HK-2 (cell line): Measurements from ENCODE around the gene SDF4.
A peak's percentile ranks its signal among the peaks of the same experiment; 100 is the strongest.
"Not testable (repeated sequence)": the region's sequence is repeated elsewhere in the genome, so short reads cannot be mapped to it uniquely, and the experiment has no call there.

ENCODE experiments used
- DNase-seq: peaks from one replicate; pipeline ENCODE4 v3.0.0-alpha.2; 2018; ENCODE audit not compliant: unreplicated experiment

The SDF4 gene

DNA sequence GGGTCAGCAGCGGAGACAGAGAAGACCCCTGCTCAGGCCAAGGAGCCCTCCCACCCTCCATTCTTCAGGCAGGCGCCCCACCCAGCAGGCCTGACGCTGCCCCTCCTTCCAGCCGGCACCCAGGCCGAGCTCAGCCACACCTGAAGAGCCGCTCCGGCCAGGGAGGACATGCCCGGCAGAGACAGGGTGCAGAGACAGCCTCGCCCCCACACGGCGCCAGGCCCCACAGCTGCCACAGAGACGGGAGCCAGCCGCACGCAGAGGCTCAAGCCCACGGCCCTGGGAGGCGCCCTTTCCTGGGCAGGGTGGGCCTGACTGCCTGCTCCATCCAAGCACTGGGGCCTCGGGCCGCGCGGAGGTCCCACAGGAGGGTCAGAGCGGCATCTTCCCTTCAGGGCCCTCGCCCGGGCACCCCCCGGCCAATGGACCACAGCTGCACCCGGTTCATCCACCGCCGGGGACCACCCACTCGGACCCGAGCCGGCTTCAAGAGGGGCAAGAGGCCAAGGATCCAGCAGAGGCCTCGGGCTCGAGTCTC is 52.9 kb downstream of the SDF4 start:
- DNase-seq, result no peak

DNA sequence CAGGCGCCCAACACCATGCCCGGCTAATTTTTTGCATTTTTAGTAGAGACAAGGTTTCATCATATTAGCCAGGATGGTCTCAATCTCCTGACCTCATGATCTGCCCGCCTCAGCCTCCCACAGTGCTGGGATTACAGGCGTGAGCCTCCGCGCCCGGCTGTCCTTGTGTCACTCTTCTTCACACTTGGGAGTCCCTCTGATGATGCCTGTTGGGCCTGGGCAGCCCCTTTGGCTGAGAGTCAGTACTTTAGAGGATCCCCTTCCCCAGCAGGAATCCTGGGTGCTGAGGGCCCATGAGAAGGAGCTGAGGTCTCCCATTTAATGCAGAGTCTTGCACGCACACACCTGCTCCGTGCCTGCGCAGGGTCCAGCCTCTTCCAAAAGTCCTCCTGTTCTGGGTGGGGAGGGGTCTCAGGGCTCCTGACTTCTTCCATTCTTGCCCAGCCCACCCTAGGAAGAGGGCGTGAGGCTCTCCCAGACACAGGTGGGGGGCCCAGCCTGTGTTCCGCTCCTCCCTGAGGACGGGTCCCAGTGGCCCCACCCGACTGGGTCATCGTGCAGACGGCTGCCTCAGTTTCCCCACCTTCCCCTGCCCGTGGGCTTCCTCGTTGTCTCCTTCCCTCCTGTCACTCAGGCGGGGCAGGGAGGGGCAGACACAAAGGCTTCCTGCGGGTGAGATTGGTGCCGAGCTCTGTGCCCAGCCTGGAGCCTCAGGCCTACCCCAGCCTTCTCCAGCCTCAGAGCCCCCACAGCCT is 54.2 kb downstream of the SDF4 start:
- no peak for DNase-seq

DNA sequence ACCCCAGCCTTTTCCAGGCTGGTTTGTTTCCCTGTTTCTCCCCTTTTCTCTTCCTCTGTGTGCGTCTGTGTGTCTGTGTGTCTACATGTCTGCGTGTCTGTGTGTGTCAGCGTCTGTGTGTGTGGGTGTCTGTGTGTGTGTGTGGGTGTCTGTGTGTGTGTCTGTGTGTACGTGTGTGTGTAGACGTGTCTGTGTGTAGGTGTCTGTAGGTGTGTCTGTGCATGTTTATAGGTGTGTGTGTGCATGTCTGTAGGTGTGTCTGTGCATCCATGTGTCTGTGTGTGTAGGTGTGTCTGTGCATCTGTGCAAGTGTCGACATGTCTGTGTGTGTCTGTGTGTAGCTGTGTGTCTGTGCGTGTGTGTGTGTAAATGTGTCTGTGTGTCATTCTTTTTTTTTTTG is 54.9 kb downstream of the SDF4 start:
- no peak for DNase-seq

DNA sequence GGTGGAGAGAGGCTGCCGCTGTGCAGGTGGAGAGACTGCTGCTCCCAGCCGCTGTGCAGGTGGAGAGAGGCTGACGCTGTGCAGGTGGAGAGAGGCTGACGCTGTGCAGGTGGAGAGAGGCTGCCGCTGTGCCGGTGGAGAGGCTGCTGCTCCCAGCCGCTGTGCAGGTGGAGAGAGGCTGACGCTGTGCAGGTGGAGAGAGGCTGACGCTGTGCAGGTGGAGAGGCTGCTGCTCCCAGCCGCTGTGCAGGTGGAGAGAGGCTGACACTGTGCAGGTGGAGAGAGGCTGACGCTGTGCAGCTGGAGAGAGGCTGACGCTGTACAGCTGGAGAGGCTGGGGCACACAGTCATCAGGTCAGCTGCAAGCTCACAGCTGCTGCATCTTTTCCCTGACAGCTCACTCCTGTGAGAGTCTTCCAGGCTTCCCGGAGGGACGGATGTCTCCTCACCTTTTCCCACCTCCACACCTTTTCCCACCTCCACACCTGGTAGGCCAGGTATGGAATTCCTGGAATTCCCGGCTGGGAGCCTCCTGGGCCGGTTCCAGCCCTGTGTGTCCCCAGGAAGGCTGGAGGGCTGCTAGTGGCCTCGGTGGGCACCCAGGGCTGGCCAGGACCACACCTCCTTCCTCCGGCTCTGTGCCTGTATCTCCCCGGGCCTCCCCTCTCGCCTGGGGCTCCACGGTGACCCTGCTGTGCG is 55.6 kb downstream of the SDF4 start:
- not testable (repeated sequence) for DNase-seq

DNA sequence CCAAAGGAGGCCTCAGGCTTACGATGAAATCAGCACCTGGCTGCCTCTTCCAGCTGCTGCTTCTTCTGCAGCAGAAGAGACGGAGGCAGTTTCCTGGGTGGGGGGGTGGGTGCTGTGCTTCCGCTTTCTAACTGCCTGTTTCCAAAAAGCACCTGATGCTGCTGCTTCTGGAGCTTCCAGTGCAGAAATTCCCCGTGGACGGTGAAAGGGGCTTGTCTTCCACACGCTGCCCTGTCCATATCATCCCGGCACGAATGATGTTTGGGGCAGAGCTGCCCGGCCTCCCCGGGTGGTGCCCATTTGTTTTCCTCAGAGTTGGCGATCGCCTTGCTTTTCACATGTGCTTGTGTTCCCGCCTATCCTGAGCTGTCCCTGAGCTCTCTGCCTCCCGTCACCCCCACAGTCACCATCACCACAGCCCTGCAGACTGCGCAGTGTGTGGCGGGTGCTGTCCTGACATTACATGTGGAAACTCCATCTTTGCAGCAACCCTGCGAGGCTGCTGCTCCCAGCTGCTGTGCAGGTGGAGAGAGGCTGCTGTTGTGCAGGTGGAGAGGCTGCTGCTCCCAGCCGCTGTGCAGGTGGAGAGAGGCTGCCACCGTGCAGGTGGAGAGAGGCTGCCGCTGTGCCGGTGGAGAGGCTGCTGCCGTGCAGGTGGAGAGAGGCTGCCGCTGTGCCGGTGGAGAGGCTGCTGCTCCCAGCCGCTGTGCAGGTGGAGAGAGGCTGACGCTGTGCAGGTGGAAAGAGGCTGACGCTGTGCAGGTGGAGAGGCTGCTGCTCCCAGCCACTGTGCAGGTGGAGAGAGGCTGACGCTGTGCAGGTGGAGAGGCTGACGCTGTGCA is 56.4 kb downstream of the SDF4 start:
- no peak for DNase-seq

DNA sequence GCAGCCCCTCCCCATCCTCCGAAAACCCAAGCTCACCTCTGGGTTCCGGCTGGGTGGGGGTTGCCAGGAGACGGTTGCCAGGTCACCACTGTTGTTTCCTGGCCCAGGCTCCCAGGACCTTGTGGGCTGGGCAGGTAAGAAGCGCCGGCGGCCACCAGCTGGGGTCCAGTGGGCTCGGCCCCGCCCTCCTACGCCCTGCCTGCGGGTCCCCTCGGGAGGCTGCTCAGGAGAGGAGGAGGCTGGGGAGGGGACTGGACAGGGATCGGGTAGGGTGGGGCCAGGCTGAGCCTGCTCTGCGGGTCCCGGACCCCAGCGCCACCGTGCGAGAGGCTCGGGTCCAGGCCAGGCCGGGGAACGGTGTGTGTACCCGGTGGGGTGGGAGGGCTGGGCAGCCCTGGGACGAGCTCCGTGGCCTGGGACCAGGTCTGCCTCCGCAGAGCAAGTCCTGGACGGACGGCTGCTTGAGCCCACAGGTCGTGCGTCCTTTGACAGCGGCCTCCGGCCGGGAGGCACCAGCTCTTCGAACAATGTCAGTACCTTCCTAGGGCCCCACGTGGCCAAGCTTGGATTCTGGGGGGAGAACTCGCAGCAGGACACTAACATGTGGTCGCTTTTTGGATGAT is 57.9 kb downstream of the SDF4 start, which contains the start of gene TTLL10:
Gene TTLL10, plus strand, starts transcription at position 88 of the 623 bp plus-strand sequence. CDS start 5,336 bp downstream, outside the sequence.
- no peak for DNase-seq

DNA sequence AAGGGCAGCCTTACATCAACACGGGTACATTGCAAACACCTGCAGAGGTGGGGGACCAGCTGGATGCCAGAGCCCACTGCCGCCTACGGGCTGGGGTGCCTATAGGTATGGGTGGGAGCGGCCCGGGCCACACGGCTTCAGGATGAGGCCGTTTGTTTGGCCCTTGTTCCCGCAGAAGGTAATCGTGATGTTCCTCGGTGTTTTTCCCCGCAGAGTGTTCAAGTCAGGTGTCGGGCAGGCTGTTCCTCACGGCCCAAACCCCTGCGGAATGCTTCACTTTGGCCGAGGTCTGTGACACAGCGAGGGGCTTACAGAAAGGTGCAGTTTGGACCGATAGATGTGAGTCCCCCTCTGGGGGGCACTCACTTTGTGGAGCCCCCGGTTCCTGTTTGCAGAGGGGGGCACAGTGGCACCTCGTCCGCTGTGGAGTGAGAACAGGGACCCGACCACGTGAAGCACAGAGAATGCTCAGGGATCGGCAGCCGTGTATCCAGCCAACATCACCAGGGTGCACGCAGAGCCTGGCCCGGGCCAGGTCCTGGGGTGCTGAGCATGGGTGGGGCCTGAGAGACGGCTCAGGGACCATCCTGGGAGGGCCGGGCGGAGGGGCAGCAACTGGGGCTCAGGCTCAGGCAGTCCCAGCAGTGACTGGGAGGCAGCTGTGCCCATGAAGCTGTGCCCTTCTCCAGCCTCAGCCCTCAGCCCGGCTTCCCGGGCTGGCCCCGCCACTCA is 58.6 kb downstream of the SDF4 start:
- no peak for DNase-seq

DNA sequence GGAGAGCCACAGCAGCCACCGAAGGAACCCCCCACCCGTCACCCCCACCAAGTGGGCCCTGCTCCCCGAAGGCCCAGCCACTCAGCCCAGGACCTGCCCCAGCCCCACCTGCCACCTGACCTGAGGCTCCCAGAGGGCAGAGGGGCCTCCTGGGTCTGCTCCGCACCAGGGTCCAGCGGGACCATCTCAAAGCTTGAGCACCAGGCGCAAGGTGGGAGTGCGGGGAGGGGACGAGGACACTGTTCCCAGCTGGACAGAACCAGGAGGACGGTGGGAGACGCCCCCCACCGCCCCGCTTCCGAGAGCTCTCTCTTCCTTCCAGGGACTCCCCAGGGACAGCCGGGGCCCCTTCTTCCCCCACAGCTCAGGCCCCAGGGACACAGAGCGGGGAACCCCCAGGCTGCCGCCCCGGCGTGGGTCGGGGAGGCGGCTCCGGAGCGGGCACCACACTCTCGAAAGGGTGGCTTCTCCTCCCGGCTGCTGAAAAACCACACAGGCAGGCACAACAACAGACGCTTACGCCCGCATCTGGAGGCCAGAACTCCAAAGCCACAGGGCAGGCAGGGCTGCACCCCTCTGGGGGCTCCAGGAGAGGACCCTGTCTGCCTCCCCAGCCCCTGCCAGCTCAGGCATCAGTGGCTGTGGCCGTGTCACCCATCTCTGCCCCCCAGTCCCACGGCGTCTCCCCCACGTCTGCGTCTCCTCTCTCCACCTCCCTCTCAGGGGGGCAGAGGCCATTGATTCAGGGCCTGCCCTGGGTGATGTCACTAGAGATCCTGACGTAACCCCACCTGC is 60.1 kb downstream of the SDF4 start:
- no peak for DNase-seq

DNA sequence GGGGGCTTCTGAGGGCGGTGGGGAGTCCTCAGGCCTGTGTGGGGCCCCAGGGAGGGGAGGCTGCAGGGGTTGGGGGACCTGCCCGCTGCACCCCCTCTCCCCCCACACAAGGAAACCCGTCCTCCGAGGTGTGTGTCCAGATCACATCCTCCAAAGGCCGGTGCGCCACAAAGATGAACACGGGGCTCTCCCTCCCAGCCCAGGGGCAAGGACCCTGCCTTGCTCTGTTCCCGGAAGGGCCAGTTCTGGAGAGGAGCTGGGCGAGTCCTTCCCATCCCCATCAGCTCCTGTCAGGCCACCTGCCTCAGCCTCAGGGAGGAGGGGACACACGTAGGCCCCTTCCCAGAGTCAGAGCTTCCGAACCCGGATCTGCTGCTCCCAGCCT is 60.6 kb downstream of the SDF4 start:
- DNase-seq, result no peak

DNA sequence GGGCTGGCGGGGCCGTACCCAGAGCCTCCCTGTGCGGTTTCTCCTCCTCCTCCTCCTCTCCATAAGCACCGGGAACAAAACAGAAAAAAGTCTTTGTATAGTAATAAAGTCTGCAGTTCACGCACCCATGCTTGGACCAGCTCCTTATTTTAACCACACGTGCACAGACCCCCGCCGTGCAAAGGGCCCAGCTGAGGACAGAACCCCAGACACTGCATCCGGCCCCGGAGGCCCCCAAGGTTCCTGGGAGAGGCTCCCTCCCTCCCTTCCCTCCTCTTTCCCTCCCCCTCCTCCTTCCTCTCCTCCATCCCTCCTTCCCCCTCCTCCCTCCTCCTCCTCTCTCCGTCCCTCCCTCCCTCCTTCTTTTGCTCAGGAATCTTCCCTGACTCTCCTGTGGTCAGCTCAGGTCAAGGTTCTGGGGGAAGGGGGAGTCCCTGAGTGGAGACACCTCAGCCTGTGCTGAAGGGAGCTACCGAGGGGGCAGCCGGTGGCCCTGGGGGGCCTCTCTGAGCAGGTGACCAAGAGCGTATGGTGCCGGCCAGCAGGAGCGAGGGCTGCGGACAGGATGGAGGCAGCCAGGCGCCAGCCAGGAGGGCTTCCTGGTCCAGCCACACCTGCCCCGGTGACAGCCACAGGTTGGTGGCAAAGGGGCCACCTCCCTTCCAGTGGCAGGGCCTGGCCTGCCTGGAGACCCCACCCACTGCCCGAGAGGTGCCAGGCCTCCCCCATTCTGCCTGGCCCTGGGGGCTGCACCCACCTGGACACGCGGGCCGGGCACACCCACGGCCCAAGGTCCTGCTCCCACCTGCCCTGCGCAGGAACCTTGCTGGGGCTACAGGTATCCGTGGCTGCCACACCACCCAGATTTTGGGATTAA is 61.3 kb downstream of the SDF4 start:
- DNase-seq, result peak; percentile 54

DNA sequence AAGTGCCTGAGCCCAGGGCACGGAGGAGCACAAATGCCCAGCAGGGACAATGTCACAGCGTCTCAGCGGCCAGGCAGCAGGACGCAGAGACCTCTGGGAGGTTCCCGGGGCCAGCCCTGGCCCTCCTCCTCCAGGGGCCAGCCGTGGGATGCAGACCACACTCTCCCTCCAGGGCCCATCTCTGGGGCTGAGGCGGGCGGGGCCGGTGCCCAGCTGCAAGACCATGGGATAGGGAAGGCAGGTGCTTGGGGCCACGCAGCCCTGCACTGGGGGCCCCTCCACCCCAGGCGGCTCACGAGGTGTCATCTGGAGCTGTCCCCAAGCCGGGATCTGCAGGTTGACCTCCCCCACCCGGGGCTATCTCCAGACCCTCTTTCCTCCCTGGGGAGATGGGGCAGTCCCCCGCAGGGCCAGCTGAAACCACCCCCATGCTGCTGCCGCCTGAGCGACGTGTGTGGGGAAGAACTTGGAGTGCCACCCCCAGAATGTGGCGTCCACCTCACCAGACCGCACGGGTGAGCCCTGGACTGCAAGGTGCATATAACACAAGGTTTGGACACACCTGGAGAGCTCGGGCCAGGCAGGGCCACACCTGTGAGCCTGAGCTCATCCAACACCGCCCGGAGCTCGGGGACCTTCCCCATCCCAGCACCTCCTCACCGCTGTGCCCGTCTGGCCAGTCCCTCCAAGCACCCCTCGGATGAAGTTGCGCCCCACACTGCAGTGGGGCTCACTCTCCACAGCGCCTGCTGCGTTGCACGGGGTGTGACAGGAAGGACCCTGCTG is 62.2 kb downstream of the SDF4 start:
- DNase-seq, result no peak

DNA sequence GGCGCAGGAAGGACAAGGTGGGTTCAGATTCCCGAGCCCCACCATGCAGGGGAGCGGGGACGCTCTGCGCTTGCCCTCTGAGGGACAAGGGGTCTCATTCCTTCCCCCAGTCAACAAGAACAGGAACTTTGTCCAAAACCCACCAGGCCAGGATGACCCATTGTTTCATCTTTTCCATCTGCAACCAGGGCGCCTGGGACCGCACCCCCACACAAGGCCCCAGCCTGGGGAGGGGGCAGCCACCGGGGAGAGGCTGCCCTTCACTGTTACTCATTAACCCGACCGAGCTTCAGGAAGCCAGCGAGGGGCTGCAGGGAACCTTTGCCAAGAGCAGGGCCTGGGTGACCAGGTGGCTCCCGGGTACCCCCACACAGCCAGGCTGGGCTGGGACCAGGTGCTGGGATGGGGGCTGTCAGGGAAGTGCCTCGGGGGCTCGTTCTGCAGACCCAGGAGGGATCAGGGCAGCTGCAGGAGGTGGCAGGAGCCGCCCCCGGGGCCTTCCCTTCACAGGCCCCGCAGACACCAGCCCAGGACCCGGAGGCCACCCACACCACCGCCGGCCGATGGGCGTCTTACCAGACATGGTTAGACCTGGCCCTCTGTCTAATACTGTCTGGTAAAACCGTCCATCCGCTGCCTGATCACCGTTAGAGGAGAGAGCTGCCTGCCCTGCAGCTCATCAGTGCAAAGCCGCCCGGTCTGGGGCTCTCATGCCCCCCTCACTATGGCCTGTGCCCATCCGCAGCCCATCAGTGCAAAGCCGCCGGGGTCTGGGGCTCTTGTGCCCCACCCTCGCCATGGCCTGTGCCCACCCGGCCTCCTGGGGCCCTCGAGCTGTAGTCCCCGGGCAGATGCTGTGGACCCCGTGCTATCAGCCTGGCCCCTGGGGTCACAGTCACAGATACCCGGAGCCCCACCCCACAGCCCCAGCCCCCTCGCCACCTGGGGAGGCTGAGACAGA is 63.1 kb downstream of the SDF4 start:
- DNase-seq, result no peak

DNA sequence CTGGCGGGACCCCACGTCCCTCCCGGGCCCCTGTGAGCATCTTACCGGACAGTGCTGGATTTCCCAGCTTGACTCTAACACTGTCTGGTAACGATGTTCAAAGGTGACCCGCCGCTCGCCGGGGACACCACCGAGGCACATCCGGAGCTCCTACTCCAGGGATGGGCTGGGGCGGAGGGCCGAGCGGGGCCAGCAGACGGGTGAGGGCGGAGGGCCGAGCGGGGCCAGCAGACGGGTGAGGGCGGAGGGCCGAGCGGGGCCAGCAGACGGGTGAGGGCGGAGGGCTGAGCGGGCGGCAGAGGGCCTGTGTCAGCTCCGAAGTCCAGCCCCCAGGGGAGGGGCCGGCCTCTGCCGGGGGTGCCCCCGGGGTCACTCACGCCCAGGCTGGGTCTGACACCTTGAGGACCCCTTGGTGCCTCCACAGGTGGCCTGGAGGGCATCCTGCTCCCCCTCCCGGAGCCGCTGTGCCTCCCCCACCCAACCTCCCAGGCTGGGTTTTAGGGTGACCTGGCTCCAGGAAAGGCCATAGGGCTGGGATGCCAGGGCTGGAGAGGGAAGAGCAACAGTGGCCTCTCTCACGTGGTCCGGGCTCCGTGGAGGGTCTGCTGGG is 63.9 kb downstream of the SDF4 start:
- no peak for DNase-seq

DNA sequence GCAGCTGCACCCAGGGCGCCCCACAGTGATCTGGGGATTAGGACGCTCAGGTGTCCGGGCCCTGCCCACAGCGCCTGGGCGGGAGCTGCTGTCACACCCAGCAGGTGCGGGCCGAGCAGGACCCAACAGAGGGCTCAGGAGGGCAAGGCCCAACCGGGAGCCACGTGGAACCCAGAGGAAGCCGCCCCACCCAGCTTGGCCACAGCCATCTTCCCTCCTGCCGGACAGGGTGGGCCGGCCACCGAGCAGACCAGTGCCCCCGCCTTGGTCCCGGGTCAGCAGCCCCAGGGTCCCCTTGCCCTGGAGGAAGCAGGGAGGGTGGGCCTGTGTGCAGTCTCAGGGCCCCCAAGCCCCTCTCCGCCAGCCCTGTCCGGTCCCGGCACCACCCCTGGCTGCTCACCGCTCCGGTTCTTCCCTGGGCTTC is 64.4 kb downstream of the SDF4 start:
- DNase-seq, result no peak
